ENCODE results near the gene ASB9. TPM values are rescaled to one million over a fixed set of nuclear protein-coding genes. Genes with fewer than 3 reads are reported as not detected.

The ASB9 gene
- total and polyA plus RNA-seq, 2 of the 8 experiments (the other 6 are each of a cell fraction or from before 2014, with no cell fraction given), result 0.54 to 1.2 TPM

DNA sequence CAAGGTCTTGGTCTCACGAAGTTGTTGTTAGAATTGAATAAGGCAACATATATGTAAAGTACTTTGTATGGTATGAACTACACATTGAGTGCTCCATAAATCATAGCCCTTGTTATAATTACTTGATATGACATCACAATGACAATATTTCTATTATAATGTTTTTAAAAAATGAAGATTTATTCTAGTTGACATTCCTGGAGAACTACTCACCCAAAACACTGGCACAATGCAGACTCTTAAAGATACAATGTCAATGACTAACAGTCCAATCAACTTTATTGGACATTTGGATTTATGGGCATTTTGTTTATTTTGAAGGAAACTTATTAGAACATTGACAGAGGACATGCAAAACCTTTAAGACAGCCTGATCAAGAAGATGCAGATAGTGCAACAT is 55.3 kb downstream of the ASB9 start (continued):
- no peak for TF ChIP-seq ATF2 (IDR thresholded peaks at IDR 0.05; ENCODE audit: low read length)
- TF ChIP-seq BRCA1 (IDR thresholded peaks at IDR 0.05; ENCODE audit: low read depth, low read length), result no peak
- TF ChIP-seq SUZ12 (IDR thresholded peaks at IDR 0.05; ENCODE audit: low read length), result no peak
- no peak for TF ChIP-seq NRF1 (IDR thresholded peaks at IDR 0.05; ENCODE audit: low read depth, low read length)
- no peak for TF ChIP-seq SP2 (IDR thresholded peaks at IDR 0.05; ENCODE audit: low read length)
- TF ChIP-seq, protein P1, sequence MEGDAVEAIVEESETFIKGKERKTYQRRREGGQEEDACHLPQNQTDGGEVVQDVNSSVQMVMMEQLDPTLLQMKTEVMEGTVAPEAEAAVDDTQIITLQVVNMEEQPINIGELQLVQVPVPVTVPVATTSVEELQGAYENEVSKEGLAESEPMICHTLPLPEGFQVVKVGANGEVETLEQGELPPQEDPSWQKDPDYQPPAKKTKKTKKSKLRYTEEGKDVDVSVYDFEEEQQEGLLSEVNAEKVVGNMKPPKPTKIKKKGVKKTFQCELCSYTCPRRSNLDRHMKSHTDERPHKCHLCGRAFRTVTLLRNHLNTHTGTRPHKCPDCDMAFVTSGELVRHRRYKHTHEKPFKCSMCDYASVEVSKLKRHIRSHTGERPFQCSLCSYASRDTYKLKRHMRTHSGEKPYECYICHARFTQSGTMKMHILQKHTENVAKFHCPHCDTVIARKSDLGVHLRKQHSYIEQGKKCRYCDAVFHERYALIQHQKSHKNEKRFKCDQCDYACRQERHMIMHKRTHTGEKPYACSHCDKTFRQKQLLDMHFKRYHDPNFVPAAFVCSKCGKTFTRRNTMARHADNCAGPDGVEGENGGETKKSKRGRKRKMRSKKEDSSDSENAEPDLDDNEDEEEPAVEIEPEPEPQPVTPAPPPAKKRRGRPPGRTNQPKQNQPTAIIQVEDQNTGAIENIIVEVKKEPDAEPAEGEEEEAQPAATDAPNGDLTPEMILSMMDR (IDR thresholded peaks at IDR 0.05; ENCODE audit: control extremely low read depth in 1 of 3, insufficient read depth in 1 of 3, low read depth in 1 of 3, low read length in 3 of 3), result no peak
- no peak for TF ChIP-seq YY1 (IDR thresholded peaks at IDR 0.05; ENCODE audit: low read depth, low read length)
- TF ChIP-seq JUN (IDR thresholded peaks at IDR 0.05; ENCODE audit: low read depth, low read length), result no peak
- no peak for TF ChIP-seq RXRA (IDR thresholded peaks at IDR 0.05; ENCODE audit: insufficient read depth, low read depth, low read length)
- no peak for TF ChIP-seq EZH2 (IDR thresholded peaks at IDR 0.05; ENCODE audit: low read depth, low read length, severe bottlenecking)
- TF ChIP-seq SIN3A (conservative IDR thresholded peaks at IDR 0.05 in 1 of 2, IDR thresholded peaks at IDR 0.05 in 1 of 2; ENCODE audit: low read depth in 1 of 2, low read length in 2 of 2), result no peak
- TF ChIP-seq POU5F1 (IDR thresholded peaks at IDR 0.05; ENCODE audit: low read depth, low read length), result no peak
- no peak for TF ChIP-seq KDM5A (IDR thresholded peaks at IDR 0.05; ENCODE audit: low read length)
- no peak for TF ChIP-seq RBBP5 (IDR thresholded peaks at IDR 0.05; ENCODE audit: borderline replicate concordance, low read depth, low read length)
- TF ChIP-seq TCF12 (IDR thresholded peaks at IDR 0.05; ENCODE audit: low read depth, low read length), result no peak
